ENCODE measurements around the gene MERTK.

- no peak for TF ChIP-seq EZH2 (IDR thresholded peaks at IDR 0.05; ENCODE audit: borderline replicate concordance)
- TF ChIP-seq, protein P1, sequence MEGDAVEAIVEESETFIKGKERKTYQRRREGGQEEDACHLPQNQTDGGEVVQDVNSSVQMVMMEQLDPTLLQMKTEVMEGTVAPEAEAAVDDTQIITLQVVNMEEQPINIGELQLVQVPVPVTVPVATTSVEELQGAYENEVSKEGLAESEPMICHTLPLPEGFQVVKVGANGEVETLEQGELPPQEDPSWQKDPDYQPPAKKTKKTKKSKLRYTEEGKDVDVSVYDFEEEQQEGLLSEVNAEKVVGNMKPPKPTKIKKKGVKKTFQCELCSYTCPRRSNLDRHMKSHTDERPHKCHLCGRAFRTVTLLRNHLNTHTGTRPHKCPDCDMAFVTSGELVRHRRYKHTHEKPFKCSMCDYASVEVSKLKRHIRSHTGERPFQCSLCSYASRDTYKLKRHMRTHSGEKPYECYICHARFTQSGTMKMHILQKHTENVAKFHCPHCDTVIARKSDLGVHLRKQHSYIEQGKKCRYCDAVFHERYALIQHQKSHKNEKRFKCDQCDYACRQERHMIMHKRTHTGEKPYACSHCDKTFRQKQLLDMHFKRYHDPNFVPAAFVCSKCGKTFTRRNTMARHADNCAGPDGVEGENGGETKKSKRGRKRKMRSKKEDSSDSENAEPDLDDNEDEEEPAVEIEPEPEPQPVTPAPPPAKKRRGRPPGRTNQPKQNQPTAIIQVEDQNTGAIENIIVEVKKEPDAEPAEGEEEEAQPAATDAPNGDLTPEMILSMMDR (IDR thresholded peaks at IDR 0.05; ENCODE audit: poor library complexity): no peak
These were observed 59.5 kb downstream of the MERTK start for GRCh38 chr2:111957872-111958354.

All from hepatocyte (in vitro differentiated cells).